Transverse colon (tissue), 4 donors: ENCODE data around the gene SEZ6L2. TPM values are rescaled to one million over a fixed set of nuclear protein-coding genes. Genes with fewer than 3 reads are reported as not detected.

Source experiments
- DNase-seq: peaks from one replicate; pipeline ENCODE4 v3.0.0-alpha.2; 2019
- H3K27ac ChIP-seq, 4 donors: fragments of 200-600 bp; sonication (generic); 2 replicates each; pipeline ENCODE4 v1.5.1; 2016 to 2018; ENCODE audit warnings: inconsistent platforms in 4 of 4
- H3K27me3 ChIP-seq: fragments of 200-600 bp; sonication (generic); 2 replicates; pipeline ENCODE4 v1.5.1; 2017; ENCODE audit warnings: inconsistent platforms
- H3K36me3 ChIP-seq, 4 donors: fragments of 200-600 bp; sonication (generic); 2 replicates each; pipeline ENCODE4 v1.5.1; 2017 to 2019; ENCODE audit warnings: inconsistent platforms in 4 of 4
- H3K4me1 ChIP-seq, 4 donors: fragments of 200-600 bp; sonication (generic); 2 replicates each; pipeline ENCODE4 v1.5.1; 2017 to 2020; ENCODE audit warnings: inconsistent platforms in 4 of 4
- H3K4me3 ChIP-seq, 4 donors: fragments of 200-600 bp; sonication (generic); 1 replicate in 1 of 4; 2 replicates in 3 of 4; pipeline versions ENCODE4 v1.5.1 to v1.6.1; 2017 to 2019; ENCODE audit warnings: inconsistent platforms in 4 of 4
- H3K9me3 ChIP-seq, 2 donors: fragments of 200-600 bp; sonication (generic); 2 replicates each; pipeline ENCODE4 v1.5.1; 2017 to 2019; ENCODE audit warnings: inconsistent platforms in 2 of 2
- EP300 ChIP-seq: sonication (generic); formaldehyde crosslinking; IDR thresholded peaks from one replicate; pipeline ENCODE4 v1.6.1; 2017; ENCODE audit warnings: antibody characterized with exemption, low read depth
- POLR2A ChIP-seq: fragments of 450-650 bp; IDR thresholded peaks from one replicate; pipeline ENCODE4 v1.6.1; 2016; ENCODE audit warnings: antibody characterized with exemption, mild to moderate bottlenecking, moderate library complexity
- POLR2AphosphoS5 ChIP-seq, 3 donors: sonication (generic); formaldehyde crosslinking; IDR thresholded peaks; one replicate each; pipeline ENCODE4 v1.6.1; 2016; ENCODE audit warnings: antibody characterized with exemption in 3 of 3
- WGBS, 2 donors: methylation state at CpG; one replicate each; pipeline ENCODE4 v1.1.5; 2018; ENCODE audit warnings: low coverage in 1 of 2; 5-methylcytosine and 5-hydroxymethylcytosine counted together
- in situ Hi-C, 4 donors: fragments of 200-750 bp; cut with MboI; loops; one replicate each; pipeline versions ENCODE4 v1.15.0 to v1.15.1; 2017; ENCODE audit warnings: low sequenced_read_pairs in 3 of 4, low pct_ligation_motif_present in 1 of 4, low pct_unique_long_range_greater_than_20kb in 1 of 4
- intact Hi-C: fragments of 100-400 bp; cut with DNase I; formaldehyde crosslinking; loops from one replicate; pipeline ENCODE4 v1.15.1; 2023; ENCODE audit warnings: low total_unique reads
- total RNA-seq, 4 donors: library from RNA; depleted of rRNA; stranded (reverse); fragments of >200 nt; gene quantifications; one replicate each; pipeline ENCODE4 v1.1.0, GENCODE V29; 2016
- TF ChIP-seq, protein P1 (sequence below), 5 experiments: fragments of 200-600 bp in 3 of 5; fragments of 450-650 bp in 2 of 5; sonication (generic) in 3 of 5; IDR thresholded peaks; 1 replicate in 2 of 5; 2 replicates in 3 of 5; pipeline ENCODE4 v1.5.1; 2016 to 2017; ENCODE audit warnings: antibody characterized with exemption in 5 of 5, inconsistent platforms in 3 of 5, mild to moderate bottlenecking in 2 of 5, moderate library complexity in 1 of 5

SEZ6L2 gene
- total RNA-seq, 4 donors from 2014 or later: 2.0 to 9.7 (median 6.3) TPM

GRCh38 chr16:29881050-29881449 is 18.3 kb downstream of the SEZ6L2 start:
- DNase-seq: no peak
- intact Hi-C loops: no loop called here
- in situ Hi-C loops: loop anchor here in 1 of 4 donors (25.0 kb wide), 1 partner anchor 156 kb away; the partner anchor contains the start of gene TLCD3B
- Histone ChIP-seq H3K4me1 (peaks cover 0 to 12% (median 4%) of the 10 kb centered on the region in 4 donors), H3K4me3 (no peak overlapping the region), H3K27ac (no peak overlapping the region), H3K9me3 (no peaks in the 10 kb centered on the region), H3K27me3 (peaks cover 32% of the 10 kb centered on the region), H3K36me3 (no peaks in the 10 kb centered on the region)
- WGBS, 2 donors: 91 to 100% methylated on average over 1 to 3 of the region's 3 CpGs
- TF ChIP-seq POLR2AphosphoS5 (IDR thresholded peaks at IDR 0.05) (no peak), POLR2A (no peak), EP300 (no peak)
- TF ChIP-seq, protein P1, sequence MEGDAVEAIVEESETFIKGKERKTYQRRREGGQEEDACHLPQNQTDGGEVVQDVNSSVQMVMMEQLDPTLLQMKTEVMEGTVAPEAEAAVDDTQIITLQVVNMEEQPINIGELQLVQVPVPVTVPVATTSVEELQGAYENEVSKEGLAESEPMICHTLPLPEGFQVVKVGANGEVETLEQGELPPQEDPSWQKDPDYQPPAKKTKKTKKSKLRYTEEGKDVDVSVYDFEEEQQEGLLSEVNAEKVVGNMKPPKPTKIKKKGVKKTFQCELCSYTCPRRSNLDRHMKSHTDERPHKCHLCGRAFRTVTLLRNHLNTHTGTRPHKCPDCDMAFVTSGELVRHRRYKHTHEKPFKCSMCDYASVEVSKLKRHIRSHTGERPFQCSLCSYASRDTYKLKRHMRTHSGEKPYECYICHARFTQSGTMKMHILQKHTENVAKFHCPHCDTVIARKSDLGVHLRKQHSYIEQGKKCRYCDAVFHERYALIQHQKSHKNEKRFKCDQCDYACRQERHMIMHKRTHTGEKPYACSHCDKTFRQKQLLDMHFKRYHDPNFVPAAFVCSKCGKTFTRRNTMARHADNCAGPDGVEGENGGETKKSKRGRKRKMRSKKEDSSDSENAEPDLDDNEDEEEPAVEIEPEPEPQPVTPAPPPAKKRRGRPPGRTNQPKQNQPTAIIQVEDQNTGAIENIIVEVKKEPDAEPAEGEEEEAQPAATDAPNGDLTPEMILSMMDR (IDR thresholded peaks at IDR 0.05): no peak

GRCh38 chr16:29878172-29878571 is 21.2 kb downstream of the SEZ6L2 start:
- H3K4me3 ChIP-seq: no peak overlapping the region
- H3K27ac ChIP-seq: no peak overlapping the region
- no peaks in the 10 kb centered on the region for H3K9me3 ChIP-seq
- WGBS, 2 donors: 92% methylated on average over 14 of the region's 14 CpGs; no CpG with 5 or more reads in 1 of the 2 donors
- in situ Hi-C loops: loop anchor here in 1 of 4 donors (25.0 kb wide), 1 partner anchor 159 kb away; the partner anchor contains the start of gene TLCD3B
- peaks cover 0 to 12% (median 4%) of the 10 kb centered on the region in 4 donors for H3K4me1 ChIP-seq
- H3K27me3 ChIP-seq: peaks cover 36% of the 10 kb centered on the region
- DNase-seq: no peak
- no peaks in the 10 kb centered on the region for H3K36me3 ChIP-seq
- TF ChIP-seq, protein P1 (IDR thresholded peaks at IDR 0.05): no peak
- no peak for TF ChIP-seq POLR2AphosphoS5 (IDR thresholded peaks at IDR 0.05)
- TF ChIP-seq POLR2A: no peak
- TF ChIP-seq EP300: no peak
- intact Hi-C loops: no loop called here

DNA sequence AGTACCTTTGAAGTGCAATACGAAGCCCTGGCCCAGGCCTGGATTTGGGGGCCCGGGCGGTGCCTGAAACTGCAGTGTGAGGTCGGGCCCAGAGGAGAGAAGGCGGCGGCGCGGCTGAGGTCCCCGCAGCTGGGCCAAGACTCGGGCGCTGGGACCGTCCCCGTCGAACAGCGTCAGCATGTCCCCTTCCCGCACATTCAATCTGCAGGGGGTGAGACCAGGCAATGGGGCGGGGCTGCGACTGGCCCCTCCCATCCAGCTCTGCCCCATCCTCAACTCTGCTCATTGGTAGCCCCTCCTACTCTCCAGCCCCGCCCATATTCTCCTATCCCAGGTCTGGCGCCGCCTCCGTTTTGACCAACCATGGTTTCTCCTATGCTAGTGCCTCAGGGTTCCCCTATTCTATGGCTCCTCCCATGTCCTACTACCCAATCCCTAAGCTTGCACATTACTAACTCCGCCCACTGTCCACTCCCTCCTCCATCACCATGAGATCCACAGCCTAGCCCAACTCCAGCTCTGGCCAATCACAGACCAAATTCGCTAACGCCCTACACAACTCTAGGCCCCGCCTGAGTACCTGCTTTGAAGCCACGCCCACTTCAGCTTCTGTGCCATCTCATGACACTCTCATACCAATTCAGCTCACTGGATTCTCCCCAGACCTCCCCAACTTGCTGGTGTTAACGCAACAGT is 21.9 kb downstream of the SEZ6L2 start:
- Histone ChIP-seq H3K4me1 (peaks cover 0 to 12% (median 4%) of the 10 kb centered on the region in 4 donors), H3K9me3 (no peaks in the 10 kb centered on the region), H3K27me3 (peaks cover 36% of the 10 kb centered on the region), H3K27ac (no peak overlapping the region), H3K36me3 (no peaks in the 10 kb centered on the region), H3K4me3 (no peak overlapping the region)
- 29% methylated on average over 28 of the region's 28 CpGs; no CpG with 5 or more reads in 1 of the 2 donors for whole genome bisulfite sequencing, 2 donors
- DNase-seq: no peak
- in situ Hi-C loops: loop anchor here in 1 of 4 donors (25.0 kb wide), 1 partner anchor 160 kb away; the partner anchor contains the start of gene TLCD3B
- intact Hi-C loops: no loop called here
- TF ChIP-seq POLR2A (no peak), EP300 (no peak), POLR2AphosphoS5 (IDR thresholded peaks at IDR 0.05) (no peak)
- TF ChIP-seq, protein P1 (IDR thresholded peaks at IDR 0.05): no peak

DNA sequence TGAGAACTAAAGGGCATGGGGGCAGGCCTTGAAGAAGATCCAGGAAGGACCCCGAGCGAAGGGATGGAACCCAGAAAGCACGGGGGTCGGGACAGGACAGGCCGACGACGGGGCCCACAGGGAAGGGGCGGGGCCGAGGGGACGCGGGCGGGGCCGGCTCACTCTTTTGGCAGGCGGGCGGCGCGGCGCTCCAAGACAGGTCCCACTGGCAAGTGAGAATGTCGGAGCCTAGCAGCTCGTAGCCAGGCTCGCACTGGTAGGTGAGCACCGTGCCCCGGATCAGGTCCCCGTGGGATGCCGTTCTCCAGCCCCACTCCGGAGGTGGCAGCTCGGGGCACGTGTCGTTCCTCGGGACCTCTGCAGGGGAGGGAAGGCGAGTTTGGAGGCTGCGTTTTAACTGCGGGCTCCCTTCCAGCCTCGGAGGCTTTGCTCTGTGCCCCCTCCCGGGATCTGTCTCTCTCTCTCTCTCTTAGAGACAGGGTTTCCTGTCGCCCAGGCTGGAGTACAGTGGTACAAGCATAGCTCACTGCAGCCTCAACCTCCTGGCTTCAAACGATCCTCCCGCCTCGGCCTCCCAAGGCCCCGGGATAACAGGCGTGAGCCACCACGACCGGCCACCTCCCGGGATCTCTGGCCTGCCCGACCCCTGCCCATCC is 22.6 kb downstream of the SEZ6L2 start:
- no peak for DNase-seq
- intact Hi-C loops (no loop called here), in situ Hi-C loops (loop anchor here in 1 of 4 donors (25.0 kb wide), 1 partner anchor 161 kb away; the partner anchor contains the start of gene TLCD3B)
- TF ChIP-seq POLR2AphosphoS5 (IDR thresholded peaks at IDR 0.05): no peak
- no peak for TF ChIP-seq POLR2A
- TF ChIP-seq EP300: no peak
- TF ChIP-seq, protein P1 (IDR thresholded peaks at IDR 0.05): no peak
- peak overlapping the region in 2 of 4 donors; percentile 2 to 33 for H3K4me3 ChIP-seq
- no peaks in the 10 kb centered on the region for H3K9me3 ChIP-seq
- peaks cover 36% of the 10 kb centered on the region for H3K27me3 ChIP-seq
- H3K36me3 ChIP-seq: no peaks in the 10 kb centered on the region
- no peak overlapping the region for H3K27ac ChIP-seq
- H3K4me1 ChIP-seq: peaks cover 0 to 12% (median 4%) of the 10 kb centered on the region in 4 donors
- 30% methylated on average over 6 to 44 of the region's 45 CpGs for WGBS, 2 donors
